ENCODE measurements around the gene FGD2. TPM values are rescaled to one million over a fixed set of nuclear protein-coding genes. Genes with fewer than 3 reads are reported as not detected.

FGD2 gene
- total RNA-seq, 4 donors from 2014 or later: 14.9 to 25.8 (median 23.1) TPM

DNA sequence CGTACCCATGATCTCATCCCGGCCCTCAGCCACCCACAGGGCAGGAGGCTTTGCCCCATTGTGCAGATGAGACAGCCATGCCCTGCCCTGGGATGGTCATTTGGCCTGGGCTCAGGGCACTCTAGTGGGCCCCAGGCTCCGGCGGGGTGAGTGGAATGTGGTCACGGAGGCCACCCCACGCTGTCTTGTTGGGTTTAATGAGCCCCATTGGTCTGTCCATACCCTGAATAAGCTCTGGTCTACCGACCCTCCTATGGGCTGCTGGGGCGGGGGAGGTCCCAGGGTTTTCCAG lies 50.6 kb downstream of the FGD2 start:
- H3K9me3 ChIP-seq: no peaks in the 10 kb centered on the region
- no peak for TF ChIP-seq POLR2A (IDR thresholded peaks at IDR 0.05)
- TF ChIP-seq, protein P1, sequence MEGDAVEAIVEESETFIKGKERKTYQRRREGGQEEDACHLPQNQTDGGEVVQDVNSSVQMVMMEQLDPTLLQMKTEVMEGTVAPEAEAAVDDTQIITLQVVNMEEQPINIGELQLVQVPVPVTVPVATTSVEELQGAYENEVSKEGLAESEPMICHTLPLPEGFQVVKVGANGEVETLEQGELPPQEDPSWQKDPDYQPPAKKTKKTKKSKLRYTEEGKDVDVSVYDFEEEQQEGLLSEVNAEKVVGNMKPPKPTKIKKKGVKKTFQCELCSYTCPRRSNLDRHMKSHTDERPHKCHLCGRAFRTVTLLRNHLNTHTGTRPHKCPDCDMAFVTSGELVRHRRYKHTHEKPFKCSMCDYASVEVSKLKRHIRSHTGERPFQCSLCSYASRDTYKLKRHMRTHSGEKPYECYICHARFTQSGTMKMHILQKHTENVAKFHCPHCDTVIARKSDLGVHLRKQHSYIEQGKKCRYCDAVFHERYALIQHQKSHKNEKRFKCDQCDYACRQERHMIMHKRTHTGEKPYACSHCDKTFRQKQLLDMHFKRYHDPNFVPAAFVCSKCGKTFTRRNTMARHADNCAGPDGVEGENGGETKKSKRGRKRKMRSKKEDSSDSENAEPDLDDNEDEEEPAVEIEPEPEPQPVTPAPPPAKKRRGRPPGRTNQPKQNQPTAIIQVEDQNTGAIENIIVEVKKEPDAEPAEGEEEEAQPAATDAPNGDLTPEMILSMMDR (IDR thresholded peaks at IDR 0.05): no peak
- H3K4me3 ChIP-seq (replicated peaks in 1 of 3): no peak overlapping the region
- intact Hi-C loops (cut with DNase I): no loop called here
- no peaks in the 10 kb centered on the region for H3K36me3 ChIP-seq
- H3K27me3 ChIP-seq: no peaks in the 10 kb centered on the region
- H3K4me1 ChIP-seq: peaks cover 13 to 22% of the 10 kb centered on the region in 2 donors
- WGBS, 2 donors: 86 to 92% methylated on average over 4 to 8 of the region's 8 CpGs
- H3K27ac ChIP-seq: no peak overlapping the region
- DNase-seq: no peak

DNA sequence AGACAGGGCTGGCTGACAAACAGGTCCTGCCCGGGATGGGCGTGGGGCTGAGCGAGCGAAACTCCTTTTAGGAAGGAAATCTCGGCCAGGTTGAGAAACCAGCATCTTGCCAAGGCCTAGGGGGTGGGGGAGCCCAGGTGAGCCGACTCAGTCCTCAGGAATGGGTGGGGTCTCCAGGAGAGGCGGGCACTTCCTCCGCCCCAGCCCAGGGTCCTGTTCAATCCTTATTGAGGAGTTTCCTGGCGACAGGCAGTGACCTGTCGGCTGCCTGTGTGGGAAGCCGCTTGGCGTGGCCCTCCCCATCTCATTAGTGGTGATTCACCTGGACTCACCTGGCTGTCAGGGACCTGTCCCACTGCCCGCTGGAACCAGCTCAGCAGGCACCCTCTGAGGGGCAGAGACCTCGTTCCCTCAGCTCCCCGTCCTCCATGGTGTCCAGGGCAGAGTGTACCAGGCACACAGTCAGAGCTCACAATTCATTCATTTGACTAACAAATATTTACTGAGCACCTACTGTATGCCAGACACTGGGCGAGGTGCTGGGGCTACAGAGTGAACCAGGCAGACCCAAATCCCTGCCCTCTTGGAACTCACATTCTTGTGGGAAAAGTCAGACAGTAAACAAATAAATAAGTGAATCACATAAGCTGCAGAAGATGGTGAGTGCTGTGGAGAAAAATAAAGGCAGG lies 51.1 kb downstream of the FGD2 start:
- Histone ChIP-seq H3K27ac (no peak overlapping the region), H3K4me3 (replicated peaks in 1 of 3) (no peak overlapping the region), H3K27me3 (no peaks in the 10 kb centered on the region), H3K4me1 (peaks cover 13 to 20% of the 10 kb centered on the region in 2 donors), H3K9me3 (no peaks in the 10 kb centered on the region), H3K36me3 (no peaks in the 10 kb centered on the region)
- no peak for DNase-seq
- intact Hi-C loops (cut with DNase I): no loop called here
- 88 to 92% methylated on average over 10 to 12 of the region's 16 CpGs for WGBS, 2 donors
- no peak for TF ChIP-seq POLR2A (IDR thresholded peaks at IDR 0.05)
- TF ChIP-seq, protein P1 (IDR thresholded peaks at IDR 0.05): no peak

DNA sequence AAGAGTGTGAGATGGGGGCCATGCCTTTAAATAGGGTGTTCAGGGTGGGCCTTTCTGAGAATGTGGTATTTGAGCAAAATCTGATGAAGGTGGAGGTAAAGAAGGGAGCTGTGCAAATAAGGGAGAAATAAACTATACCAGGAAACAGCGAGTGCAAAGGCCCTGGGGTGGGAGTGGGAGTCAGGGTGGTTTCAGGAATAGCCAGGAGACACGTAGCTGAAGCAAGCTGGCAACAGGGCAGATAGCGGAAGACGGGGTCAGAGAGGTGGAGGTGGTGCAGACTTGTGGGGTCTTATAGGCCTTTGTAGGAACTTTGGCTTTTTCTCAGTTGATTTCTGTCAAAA lies 51.6 kb downstream of the FGD2 start:
- H3K9me3 ChIP-seq: no peaks in the 10 kb centered on the region
- DNase-seq: no peak
- intact Hi-C loops (cut with DNase I): no loop called here
- TF ChIP-seq, protein P1 (IDR thresholded peaks at IDR 0.05): no peak
- TF ChIP-seq POLR2A (IDR thresholded peaks at IDR 0.05): no peak
- H3K4me1 ChIP-seq: peaks cover 13 to 21% of the 10 kb centered on the region in 2 donors
- no peak overlapping the region for H3K4me3 ChIP-seq (replicated peaks in 1 of 3)
- no peak overlapping the region for H3K27ac ChIP-seq
- H3K36me3 ChIP-seq: no peaks in the 10 kb centered on the region
- H3K27me3 ChIP-seq: no peaks in the 10 kb centered on the region
- 97 to 98% methylated on average over 4 of the region's 4 CpGs for WGBS, 2 donors

DNA sequence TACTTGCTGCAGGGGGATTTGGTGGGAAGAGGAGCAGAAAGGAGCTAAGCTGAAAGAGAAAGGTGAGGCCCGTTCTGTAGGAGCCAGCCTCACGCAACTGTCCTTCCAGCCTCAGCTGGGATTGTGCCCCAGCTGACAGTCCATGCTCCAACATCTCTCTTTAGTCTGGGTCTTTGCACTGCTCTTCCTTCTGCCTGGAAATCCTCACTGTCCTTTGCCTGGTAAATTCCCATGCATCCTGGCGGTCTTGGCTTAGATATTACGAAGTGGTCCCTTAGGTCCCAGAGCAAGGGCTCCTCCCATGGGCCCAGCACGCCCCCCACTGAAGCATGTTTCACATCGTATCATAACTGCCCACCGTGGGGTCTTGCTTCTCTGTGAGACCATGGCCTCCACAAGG lies 52.2 kb downstream of the FGD2 start:
- 89 to 96% methylated on average over 7 of the region's 7 CpGs for WGBS, 2 donors
- Histone ChIP-seq H3K9me3 (no peaks in the 10 kb centered on the region), H3K27ac (no peak overlapping the region), H3K4me3 (replicated peaks in 1 of 3) (no peak overlapping the region), H3K4me1 (peaks cover 13 to 19% of the 10 kb centered on the region in 2 donors), H3K36me3 (no peaks in the 10 kb centered on the region), H3K27me3 (no peaks in the 10 kb centered on the region)
- no peak for TF ChIP-seq POLR2A (IDR thresholded peaks at IDR 0.05)
- TF ChIP-seq, protein P1 (IDR thresholded peaks at IDR 0.05): no peak
- DNase-seq: no peak
- intact Hi-C loops (cut with DNase I): no loop called here

DNA sequence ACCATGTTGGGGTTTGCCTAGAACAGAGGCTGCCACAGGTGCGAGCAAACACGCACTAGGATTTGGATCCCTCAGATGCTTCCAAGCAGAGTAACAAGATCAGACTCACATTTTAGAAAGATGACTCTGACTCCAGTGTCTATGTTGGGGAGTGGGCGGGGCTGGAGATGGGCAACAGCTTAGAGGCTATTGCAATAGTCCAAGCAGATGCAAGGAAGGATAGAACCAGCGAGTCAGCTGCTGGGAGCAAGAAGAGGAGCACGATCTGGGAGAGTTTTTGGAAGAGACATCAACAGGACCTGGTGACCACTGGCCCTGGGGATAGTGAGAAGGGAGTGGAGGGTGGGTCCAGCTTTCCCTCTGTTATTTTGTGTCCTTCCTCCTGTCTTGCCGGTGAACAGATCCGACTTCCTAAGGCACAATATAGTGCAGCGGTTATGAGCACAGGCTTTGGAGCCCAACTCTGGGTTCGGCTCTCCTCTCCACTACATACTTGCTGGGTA lies 52.7 kb downstream of the FGD2 start:
- peaks cover 13 to 19% of the 10 kb centered on the region in 2 donors for H3K4me1 ChIP-seq
- no peak overlapping the region for H3K4me3 ChIP-seq (replicated peaks in 1 of 3)
- DNase-seq: no peak
- no peaks in the 10 kb centered on the region for H3K27me3 ChIP-seq
- H3K36me3 ChIP-seq: no peaks in the 10 kb centered on the region
- TF ChIP-seq POLR2A (IDR thresholded peaks at IDR 0.05): no peak
- TF ChIP-seq, protein P1 (IDR thresholded peaks at IDR 0.05): no peak
- H3K9me3 ChIP-seq: no peaks in the 10 kb centered on the region
- no peak overlapping the region for H3K27ac ChIP-seq
- WGBS, 2 donors: 96 to 97% methylated on average over 8 to 9 of the region's 9 CpGs
- intact Hi-C loops (cut with DNase I): no loop called here
